H9 (cell line): ENCODE data around the gene XPR1. TPM values are rescaled to one million over a fixed set of nuclear protein-coding genes. Genes with fewer than 3 reads are reported as not detected.

ENCODE experiments used
- DNase-seq: peaks from one replicate; pipeline ENCODE4 v3.0.0-alpha.2; 2017
- H2AFZ ChIP-seq: one replicate; pipeline ENCODE4 v1.6.1; 2013; ENCODE audit warnings: mild to moderate bottlenecking, low read length, control low read depth, moderate library complexity
- H2AK5ac ChIP-seq: 2 replicates; pipeline ENCODE4 v1.6.1; 2013; ENCODE audit warnings: low read length, control low read depth, mixed read lengths; ENCODE audit not compliant: insufficient read length
- H2BK120ac ChIP-seq: one replicate; pipeline ENCODE4 v1.6.1; 2013; ENCODE audit warnings: low read depth, mild to moderate bottlenecking, low read length, control low read depth, inconsistent platforms; ENCODE audit not compliant: poor library complexity, severe bottlenecking
- H2BK12ac ChIP-seq: 2 replicates; pipeline ENCODE4 v1.6.1; 2013; ENCODE audit warnings: low read length, control low read depth, mixed read lengths, low read depth; ENCODE audit not compliant: insufficient read length
- H2BK15ac ChIP-seq: 2 replicates; pipeline ENCODE4 v1.6.1; 2013; ENCODE audit warnings: low read depth, low read length, control low read depth
- H2BK20ac ChIP-seq: one replicate; pipeline ENCODE4 v1.6.1; 2013; ENCODE audit warnings: low read depth, mild to moderate bottlenecking, low read length, control low read depth, inconsistent platforms; ENCODE audit not compliant: poor library complexity, severe bottlenecking
- H2BK5ac ChIP-seq: 2 replicates; pipeline ENCODE4 v1.6.1; 2013; ENCODE audit warnings: low read length, control low read depth, mixed read lengths; ENCODE audit not compliant: insufficient read length
- H3K14ac ChIP-seq: 2 replicates; pipeline ENCODE4 v1.6.1; 2013; ENCODE audit warnings: low read length, control low read depth; ENCODE audit not compliant: insufficient read depth
- H3K18ac ChIP-seq: 2 replicates; pipeline ENCODE4 v1.6.1; 2013; ENCODE audit warnings: low read depth, mild to moderate bottlenecking, mixed read lengths, low read length, control low read depth; ENCODE audit not compliant: insufficient read length
- H3K23ac ChIP-seq: 2 replicates; pipeline ENCODE4 v1.6.1; 2013; ENCODE audit warnings: low read length, control low read depth, mixed read lengths, low read depth; ENCODE audit not compliant: insufficient read length
- H3K23me2 ChIP-seq: 2 replicates; pipeline ENCODE4 v1.6.1; 2013; ENCODE audit warnings: low read depth, mild to moderate bottlenecking, mixed read lengths, low read length, control low read depth; ENCODE audit not compliant: insufficient read length, poor library complexity, severe bottlenecking
- H3K27ac ChIP-seq: 2 replicates; pipeline ENCODE4 v1.5.1; 2013; ENCODE audit warnings: low read length, control low read depth, mixed read lengths, low read depth; ENCODE audit not compliant: insufficient read length
- H3K27me3 ChIP-seq: 2 replicates; pipeline ENCODE4 v1.6.1; 2013; ENCODE audit warnings: low read length, control low read depth, inconsistent platforms; ENCODE audit not compliant: insufficient read depth
- H3K4ac ChIP-seq: 2 replicates; pipeline ENCODE4 v1.6.1; 2013; ENCODE audit warnings: low read depth, mild to moderate bottlenecking, control low read depth, inconsistent platforms, low read length, moderate library complexity
- H3K4me1 ChIP-seq: 2 replicates; pipeline ENCODE4 v1.6.1; 2013; ENCODE audit warnings: low read length, control low read depth, inconsistent platforms; ENCODE audit not compliant: insufficient read depth
- H3K4me2 ChIP-seq: 2 replicates; pipeline ENCODE4 v1.6.1; 2013; ENCODE audit warnings: low read length, control low read depth, mixed read lengths; ENCODE audit not compliant: insufficient read length, insufficient read depth
- H3K56ac ChIP-seq: 2 replicates; pipeline ENCODE4 v1.6.1; 2013; ENCODE audit warnings: low read depth, mild to moderate bottlenecking, mixed read lengths, low read length, control low read depth; ENCODE audit not compliant: insufficient read length
- H3K79me1 ChIP-seq: 2 replicates; pipeline ENCODE4 v1.6.1; 2013; ENCODE audit warnings: low read depth, mild to moderate bottlenecking, moderate library complexity, low read length, control low read depth, inconsistent platforms; ENCODE audit not compliant: insufficient read depth, poor library complexity, severe bottlenecking
- H3K79me2 ChIP-seq: 2 replicates; pipeline ENCODE4 v1.6.1; 2013; ENCODE audit warnings: low read length, control low read depth, inconsistent platforms; ENCODE audit not compliant: insufficient read depth
- H3K9ac ChIP-seq: 2 replicates; pipeline ENCODE4 v1.6.1; 2013; ENCODE audit warnings: low read length, control low read depth, mixed read lengths; ENCODE audit not compliant: insufficient read length; ENCODE audit errors: extremely low read depth
- H3K9me3 ChIP-seq: one replicate; pipeline ENCODE4 v1.6.1; 2013; ENCODE audit warnings: low read depth, low read length, inconsistent platforms; ENCODE audit not compliant: control insufficient read depth
- H3T11ph ChIP-seq: one replicate; pipeline ENCODE4 v1.6.1; 2013; ENCODE audit warnings: mild to moderate bottlenecking, low read length, control low read depth, inconsistent platforms
- H4K20me1 ChIP-seq: one replicate; pipeline ENCODE4 v1.6.1; 2013; ENCODE audit not compliant: control insufficient read depth, insufficient read length, insufficient read depth
- H4K5ac ChIP-seq: 2 replicates; pipeline ENCODE4 v1.6.1; 2013; ENCODE audit warnings: low read depth, mild to moderate bottlenecking, mixed read lengths, low read length, control low read depth; ENCODE audit not compliant: insufficient read length
- H4K8ac ChIP-seq: replicated peaks from 2 replicates; pipeline ENCODE4 v1.6.1; 2013; ENCODE audit warnings: low read length, control low read depth, mixed read lengths, low read depth; ENCODE audit not compliant: insufficient read length
- H4K91ac ChIP-seq: 2 replicates; pipeline ENCODE4 v1.6.1; 2013; ENCODE audit warnings: low read depth, mild to moderate bottlenecking, moderate library complexity, mixed read lengths, low read length, control low read depth; ENCODE audit not compliant: insufficient read length
- H3K27ac Mint-ChIP-seq, 3 experiments: 2 replicates in 2 of 3; 3 replicates in 1 of 3; pipeline ENCODE4 v1.8.0; 2020 to 2021; ENCODE audit warnings: mixed read lengths in 3 of 3, mild to moderate bottlenecking in 1 of 3, moderate library complexity in 1 of 3
- H3K27me3 Mint-ChIP-seq: 2 replicates; pipeline ENCODE4 v1.8.0; 2021; ENCODE audit warnings: low read depth, mild to moderate bottlenecking, moderate library complexity, mixed read lengths
- H3K36me3 Mint-ChIP-seq, 3 experiments: 2 replicates in 2 of 3; 3 replicates in 1 of 3; pipeline ENCODE4 v1.8.0; 2020 to 2021; ENCODE audit warnings: low read depth in 3 of 3, mixed read lengths in 3 of 3; ENCODE audit not compliant: insufficient read depth in 1 of 3
- H3K4me1 Mint-ChIP-seq, 2 experiments: 2 replicates each; pipeline ENCODE4 v1.8.0; 2020; ENCODE audit warnings: mixed read lengths in 2 of 2
- H3K4me3 Mint-ChIP-seq, 2 experiments: 2 replicates in 1 of 2; 3 replicates in 1 of 2; pipeline ENCODE4 v1.8.0; 2020 to 2021; ENCODE audit warnings: mild to moderate bottlenecking in 2 of 2, mixed read lengths in 2 of 2, moderate library complexity in 1 of 2
- H3K9me3 Mint-ChIP-seq, 2 experiments: 2 replicates in 1 of 2; 3 replicates in 1 of 2; pipeline ENCODE4 v1.8.0; 2020; ENCODE audit warnings: mild to moderate bottlenecking in 2 of 2, mixed read lengths in 2 of 2, moderate library complexity in 1 of 2
- WGBS: extraction: QIAGEN DNeasy Blood & Tissue Kit; methylation state at CpG from one replicate; pipeline ENCODE4 v1.1.7; 2013; ENCODE audit warnings: missing lambda C conversion rate, low lambda C conversion rate, mixed read lengths; ENCODE audit not compliant: insufficient read length; ENCODE audit errors: extremely low coverage; 5-methylcytosine and 5-hydroxymethylcytosine counted together
- total RNA-seq: library from RNA; stranded (reverse); gene quantifications from 2 replicates; pipeline ENCODE4 v1.2.1, GENCODE V29; 2021
- TF ChIP-seq, protein P1 (sequence below): fragments of 200-600 bp; sonication (generic); conservative IDR thresholded peaks from 3 replicates; pipeline ENCODE4 v1.8.0; 2021; ENCODE audit warnings: antibody characterized with exemption, mild to moderate bottlenecking

Gene XPR1
- total RNA-seq, 1 experiment from 2014 or later = 34.1 TPM

- Histone ChIP-seq H2BK5ac (no peak overlapping the region), H3K4me1 (no peaks in the 10 kb centered on the region), H3K18ac (no peak overlapping the region), H3K27me3 (no peaks in the 10 kb centered on the region), H3K14ac (no peak overlapping the region), H2BK12ac (no peak overlapping the region), H3K9me3 (no peaks in the 10 kb centered on the region), H2BK120ac (no peak overlapping the region), H3K79me1 (no peaks in the 10 kb centered on the region), H4K5ac (no peak overlapping the region), H3K4me2 (no peak overlapping the region), H3K23me2 (no peaks in the 10 kb centered on the region), H2BK15ac (no peak overlapping the region), H3K27ac (no peak overlapping the region), H4K8ac (no peak overlapping the region), H2BK20ac (no peak overlapping the region), H3K4ac (no peak overlapping the region), H2AFZ (no peak overlapping the region), H3K23ac (no peak overlapping the region), H3K9ac (no peak overlapping the region), H2AK5ac (no peak overlapping the region), H3K79me2 (no peaks in the 10 kb centered on the region), H4K91ac (no peak overlapping the region), H3K56ac (no peak overlapping the region), H3T11ph (no peak overlapping the region), H4K20me1 (no peaks in the 10 kb centered on the region)
- Mint-ChIP-seq H3K4me3 (no peak overlapping the region), H3K9me3 (no peaks in the 10 kb centered on the region), H3K36me3 (no peaks in the 10 kb centered on the region; a peak in 1 of 7 replicates), H3K4me1 (no peaks in the 10 kb centered on the region), H3K27me3 (no peaks in the 10 kb centered on the region), H3K27ac (no peak overlapping the region)
- no CpG with 5 or more reads among the region's 4 CpGs for WGBS
- no peak for DNase-seq
- TF ChIP-seq, protein P1, sequence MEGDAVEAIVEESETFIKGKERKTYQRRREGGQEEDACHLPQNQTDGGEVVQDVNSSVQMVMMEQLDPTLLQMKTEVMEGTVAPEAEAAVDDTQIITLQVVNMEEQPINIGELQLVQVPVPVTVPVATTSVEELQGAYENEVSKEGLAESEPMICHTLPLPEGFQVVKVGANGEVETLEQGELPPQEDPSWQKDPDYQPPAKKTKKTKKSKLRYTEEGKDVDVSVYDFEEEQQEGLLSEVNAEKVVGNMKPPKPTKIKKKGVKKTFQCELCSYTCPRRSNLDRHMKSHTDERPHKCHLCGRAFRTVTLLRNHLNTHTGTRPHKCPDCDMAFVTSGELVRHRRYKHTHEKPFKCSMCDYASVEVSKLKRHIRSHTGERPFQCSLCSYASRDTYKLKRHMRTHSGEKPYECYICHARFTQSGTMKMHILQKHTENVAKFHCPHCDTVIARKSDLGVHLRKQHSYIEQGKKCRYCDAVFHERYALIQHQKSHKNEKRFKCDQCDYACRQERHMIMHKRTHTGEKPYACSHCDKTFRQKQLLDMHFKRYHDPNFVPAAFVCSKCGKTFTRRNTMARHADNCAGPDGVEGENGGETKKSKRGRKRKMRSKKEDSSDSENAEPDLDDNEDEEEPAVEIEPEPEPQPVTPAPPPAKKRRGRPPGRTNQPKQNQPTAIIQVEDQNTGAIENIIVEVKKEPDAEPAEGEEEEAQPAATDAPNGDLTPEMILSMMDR = no peak
These were observed 145.4 kb downstream of the XPR1 start for GRCh38 chr1:180777072-180777689.
